HG03520 (cell line): ENCODE results near the gene EPHB1.

ENCODE experiments used
- ATAC-seq: cut with Tn5 transposase; IDR thresholded peaks from one replicate; pipeline ENCODE4 v1.9.1; 2021; ENCODE audit warnings: mild to moderate bottlenecking, moderate library complexity; ENCODE audit not compliant: unreplicated experiment

EPHB1 gene

DNA sequence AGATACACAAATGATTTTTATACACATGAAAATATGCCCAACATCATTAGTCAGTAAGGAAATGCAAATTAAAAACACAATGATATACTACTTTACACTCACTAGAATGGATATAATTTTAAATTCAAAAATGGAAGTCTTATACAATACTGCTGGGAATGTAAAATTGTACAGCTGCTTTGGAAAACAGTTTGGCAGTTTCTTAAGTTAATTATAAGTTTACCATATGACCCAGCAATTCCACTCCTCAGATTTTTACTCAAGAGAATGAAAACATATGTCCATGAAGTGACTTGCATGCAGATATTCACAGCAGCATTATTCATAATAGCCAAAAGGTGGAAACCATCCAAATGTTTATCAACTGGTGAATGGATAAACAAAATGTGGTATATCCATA is 281.3 kb downstream of the EPHB1 start:
- ATAC-seq: no peak

DNA sequence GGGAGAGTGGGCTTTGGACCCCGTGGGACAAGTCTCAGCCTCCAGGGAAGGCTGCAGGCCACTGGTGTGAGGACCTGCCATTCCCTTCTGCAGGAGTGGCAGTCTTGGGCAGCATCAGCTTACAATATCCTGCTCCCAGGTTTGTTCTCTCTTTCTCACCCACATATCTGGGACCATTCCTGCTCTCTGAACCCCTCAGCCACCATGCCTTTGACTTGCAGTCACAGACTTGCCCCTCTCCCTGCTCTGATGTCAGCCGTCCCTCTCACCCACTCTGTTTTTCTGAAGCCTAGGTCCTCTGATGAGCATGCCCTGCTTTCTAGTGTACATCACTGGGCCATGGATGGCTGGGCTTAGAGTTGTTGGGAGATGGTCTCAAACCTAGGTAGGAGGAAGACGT is 282.1 kb downstream of the EPHB1 start:
- no peak for ATAC-seq

DNA sequence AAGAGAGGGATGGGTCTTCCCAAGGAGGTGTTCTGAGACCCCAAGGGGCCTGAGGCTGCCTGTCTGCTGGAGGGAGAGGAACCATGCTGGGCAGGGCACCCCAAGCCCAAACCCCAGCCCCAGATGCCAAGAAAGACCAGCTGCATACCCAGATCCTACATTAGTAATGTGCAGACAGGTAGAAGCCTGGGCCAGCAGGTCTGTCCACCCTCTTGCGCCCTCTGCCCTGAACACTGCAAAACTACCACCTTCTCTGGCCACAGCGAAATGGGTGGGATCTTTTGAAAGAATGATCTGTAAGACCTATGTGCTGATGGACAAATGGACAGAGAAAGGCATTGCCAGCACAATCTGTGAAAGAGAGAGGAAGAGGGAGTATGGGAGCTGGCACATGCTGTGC is 283.2 kb downstream of the EPHB1 start:
- ATAC-seq: no peak

DNA sequence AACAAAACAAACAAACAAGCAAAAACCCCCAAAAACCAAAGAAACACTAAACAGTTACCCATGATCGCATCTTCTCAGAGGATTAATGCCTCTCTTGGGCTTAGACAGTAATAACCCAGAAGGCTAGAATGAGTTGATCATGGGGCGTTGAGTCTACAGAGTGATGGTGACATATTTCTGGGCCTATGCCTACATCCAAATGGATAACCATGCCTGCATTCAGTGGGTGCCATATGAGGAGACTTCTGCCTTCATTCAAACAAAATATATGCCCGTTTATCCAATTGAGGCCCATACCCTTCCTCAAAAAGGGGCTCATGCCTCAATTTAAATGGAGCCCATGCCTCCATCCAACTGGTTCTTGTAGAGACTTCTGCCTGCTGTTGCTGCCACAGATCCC is 284.0 kb downstream of the EPHB1 start:
- ATAC-seq: no peak

DNA sequence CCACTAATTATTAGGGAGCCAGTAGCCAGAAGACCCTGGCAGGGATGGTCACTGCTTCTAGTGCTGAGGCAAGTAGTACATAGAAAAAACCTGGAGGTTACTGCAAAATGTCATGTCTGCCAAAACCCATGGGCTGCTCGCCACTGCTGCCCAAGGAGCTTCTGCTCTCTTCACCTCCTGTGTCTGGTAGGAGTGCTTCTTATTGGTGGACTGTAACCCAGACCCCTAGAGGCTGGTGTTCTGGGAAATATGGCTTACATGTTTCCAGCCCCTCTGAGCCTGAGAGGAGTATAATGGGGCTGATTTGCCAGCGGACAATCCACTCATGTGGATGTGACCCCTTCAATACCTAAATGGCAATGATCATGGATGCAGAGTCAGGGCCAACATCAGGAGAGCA is 286.4 kb downstream of the EPHB1 start:
- ATAC-seq: no peak

DNA sequence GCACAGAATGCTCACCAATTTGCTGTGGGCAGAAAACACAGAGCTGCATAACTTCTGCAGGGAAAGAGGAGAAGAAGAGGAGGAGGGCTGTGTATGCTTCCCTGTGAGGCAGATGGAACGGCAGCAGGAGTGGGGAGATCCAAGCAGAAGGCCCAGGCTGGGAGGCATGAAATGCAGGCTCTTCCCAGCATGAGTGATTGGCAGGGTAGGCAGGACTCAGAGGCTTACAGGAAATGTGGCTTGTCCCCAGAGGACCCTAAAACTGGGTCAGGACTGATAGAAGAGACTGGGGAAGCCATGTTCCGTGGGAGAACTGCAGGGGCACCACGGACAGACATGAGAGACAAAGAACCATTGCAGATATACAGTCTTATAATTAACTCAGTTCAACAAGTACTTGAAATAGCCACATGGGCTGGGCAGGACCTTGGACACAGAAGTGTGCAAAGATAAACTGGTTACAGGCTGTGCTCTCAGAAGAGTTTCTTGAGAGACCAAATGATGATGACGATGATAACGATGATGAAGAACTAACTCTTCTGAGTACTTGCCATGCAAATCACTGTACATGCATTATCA is 286.9 kb downstream of the EPHB1 start:
- no peak for ATAC-seq

DNA sequence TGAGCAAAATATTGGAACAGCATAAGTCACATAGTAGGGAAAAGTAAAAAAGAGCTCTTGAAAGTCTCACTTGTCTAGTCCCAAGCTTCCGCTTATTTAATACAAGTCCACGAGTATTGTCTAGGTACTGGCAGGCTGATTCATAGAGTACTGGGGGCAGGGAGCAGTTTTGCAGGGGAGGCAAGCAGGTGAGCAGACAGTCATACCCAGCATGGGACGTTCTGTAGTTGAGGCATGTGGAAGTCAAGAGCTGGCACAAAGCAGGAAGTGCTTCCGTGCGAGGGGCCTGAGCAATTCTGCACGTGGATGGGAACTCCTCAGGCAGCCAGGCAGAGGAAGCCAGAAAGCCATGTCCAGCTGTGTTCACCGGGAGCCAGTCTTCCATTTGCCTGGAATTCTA is 287.6 kb downstream of the EPHB1 start:
- ATAC-seq: no peak

DNA sequence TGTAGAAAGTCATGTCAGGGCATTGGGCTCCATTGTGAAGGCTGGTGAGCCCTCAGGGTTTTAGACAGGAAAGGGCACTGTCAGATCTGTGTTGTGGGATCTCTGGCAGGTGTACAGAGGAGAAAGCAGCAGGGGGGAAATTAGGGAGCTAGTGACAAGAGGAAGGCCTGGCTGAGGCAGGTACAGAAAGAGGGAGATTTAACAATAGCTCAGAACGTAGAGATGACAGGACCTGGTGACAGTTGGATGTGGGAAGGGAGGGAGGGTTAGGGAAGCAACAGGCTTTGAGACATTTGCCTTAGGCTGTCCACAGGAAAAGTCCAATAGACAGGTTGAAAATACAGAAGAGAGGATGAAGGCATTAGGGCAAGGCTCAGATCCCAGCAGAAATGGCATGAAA is 288.1 kb downstream of the EPHB1 start:
- ATAC-seq: no peak

DNA sequence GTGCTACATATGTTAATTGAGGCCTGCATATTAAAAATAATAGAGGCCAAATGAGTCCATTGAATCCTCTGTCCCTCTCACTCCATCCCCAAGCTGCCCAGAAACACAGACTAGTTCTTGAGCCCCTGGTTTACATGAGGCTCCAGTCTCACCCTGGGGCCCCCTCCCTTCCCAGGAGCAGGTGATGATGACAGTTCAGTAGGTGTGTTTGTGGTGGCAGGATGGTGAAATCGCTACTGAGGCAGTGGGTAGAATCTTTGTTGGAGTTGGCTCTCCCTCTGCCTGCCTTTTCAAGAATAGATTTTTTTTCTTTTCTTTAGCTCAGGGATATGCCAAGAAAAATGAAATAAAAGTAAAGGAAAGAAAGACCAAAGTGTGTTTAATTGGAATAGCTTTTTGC is 288.7 kb downstream of the EPHB1 start:
- ATAC-seq: no peak

DNA sequence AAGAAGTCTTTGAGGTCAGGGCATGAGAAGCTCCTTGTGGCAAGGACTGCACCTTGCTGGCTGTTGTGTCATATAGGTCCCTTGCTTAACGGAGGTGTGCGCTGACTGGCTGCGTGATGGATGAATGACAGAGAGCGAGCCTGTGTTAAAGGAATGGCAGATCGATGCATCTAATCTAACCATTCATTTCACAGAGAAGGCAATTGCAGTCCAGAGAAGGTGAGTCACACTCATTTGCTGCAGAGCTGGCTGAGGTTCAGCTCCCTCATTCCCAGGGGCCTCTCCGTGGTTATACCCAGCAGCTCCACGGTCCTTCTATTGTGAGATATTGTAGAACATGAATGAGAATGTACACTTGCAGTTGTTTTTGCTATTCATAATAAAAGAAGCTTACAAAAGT is 289.3 kb downstream of the EPHB1 start:
- ATAC-seq: no peak

DNA sequence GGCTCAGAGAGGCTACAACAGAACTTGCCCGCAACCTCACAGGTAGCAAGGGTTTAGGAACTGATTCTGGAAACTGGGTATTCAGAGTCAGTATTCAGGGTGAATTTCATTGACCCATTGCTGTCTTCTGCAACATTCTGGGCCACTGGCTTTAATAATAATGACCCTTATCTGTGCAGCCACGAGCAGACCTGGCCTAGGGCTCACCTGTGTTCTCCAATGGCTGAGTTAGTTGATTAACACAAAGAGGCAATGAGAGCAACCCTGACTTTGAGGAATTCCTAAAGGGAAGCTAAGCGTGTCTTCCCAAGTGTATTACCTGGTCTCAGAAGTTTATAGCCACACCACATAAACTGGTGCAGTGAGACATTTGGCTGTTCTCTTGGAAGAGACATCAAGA is 289.9 kb downstream of the EPHB1 start:
- no peak for ATAC-seq

DNA sequence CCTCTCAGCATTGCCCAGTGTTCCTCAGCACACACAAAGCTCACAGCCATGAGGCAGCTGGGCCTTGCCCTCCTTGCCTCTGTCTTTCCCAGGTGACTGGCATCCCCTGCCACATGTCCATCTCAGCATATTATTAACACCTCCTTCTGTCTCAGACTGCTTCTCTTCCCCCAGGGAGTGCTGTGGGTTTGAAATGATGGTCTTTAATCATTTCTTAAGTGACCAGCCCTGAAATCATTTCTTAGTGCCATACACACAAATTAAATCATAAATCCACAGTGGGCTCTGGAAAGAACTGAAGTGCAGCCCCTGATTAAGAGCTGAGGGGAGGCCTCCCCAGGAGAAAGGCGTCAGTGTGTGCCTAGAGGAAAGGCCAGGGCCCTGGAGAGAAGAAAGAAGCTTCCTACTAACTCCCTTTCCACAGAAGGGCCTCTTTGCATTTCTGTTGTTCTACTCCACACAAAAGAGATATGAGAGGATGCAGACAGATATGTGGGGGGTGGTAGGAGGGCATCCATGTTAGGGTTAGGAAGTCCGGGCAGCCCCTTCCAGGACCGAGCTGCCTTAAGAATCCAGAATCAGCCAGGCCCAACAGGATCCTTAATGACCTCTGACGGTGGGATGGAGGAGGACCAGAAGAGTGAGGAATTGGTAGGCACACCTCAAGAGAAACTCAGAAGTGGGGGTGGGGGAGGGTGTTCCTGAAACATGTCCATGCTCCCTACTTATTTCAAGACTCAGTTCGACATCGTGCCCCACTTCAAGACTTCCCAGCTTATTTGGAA is 290.8 kb downstream of the EPHB1 start:
- no peak for ATAC-seq

DNA sequence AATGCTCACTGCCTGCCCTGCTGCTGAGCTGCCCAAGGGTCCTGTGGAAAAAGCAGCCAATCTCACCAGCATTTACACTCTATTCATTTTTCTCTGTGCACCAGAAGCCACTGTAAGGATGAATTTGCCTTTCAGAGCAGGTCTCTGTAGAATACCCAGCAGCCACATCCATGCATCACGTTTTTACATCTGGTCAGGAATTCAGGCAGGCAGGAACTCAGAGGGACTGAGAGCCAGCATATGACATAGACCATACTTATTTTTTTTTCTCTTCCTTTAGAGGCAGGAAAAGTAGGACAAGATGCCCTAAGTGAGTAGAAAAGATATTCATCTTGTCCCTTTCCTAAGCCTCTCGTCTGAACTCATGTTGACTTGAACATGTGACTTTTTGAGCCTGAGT is 292.7 kb downstream of the EPHB1 start:
- ATAC-seq: no peak

DNA sequence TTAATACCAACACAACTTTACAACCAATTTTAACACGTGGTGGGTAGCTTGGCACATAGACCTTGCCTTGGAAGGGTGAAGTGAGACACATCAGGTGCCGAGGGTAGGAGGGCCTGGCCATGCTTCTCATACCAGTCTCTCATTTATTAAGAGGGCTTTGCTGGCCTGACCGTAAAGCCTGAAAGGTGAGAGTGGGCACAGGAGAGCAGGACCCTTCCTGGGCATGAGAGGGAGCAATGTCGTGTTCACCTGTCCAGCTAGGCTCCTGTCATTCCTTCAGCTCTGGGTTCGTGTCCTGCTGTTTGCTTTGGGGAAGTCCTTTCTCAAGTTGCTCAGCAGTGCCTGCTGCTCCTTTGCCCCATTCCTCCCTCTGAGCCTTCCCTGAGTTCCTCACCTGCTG is 294.4 kb downstream of the EPHB1 start:
- ATAC-seq: no peak

DNA sequence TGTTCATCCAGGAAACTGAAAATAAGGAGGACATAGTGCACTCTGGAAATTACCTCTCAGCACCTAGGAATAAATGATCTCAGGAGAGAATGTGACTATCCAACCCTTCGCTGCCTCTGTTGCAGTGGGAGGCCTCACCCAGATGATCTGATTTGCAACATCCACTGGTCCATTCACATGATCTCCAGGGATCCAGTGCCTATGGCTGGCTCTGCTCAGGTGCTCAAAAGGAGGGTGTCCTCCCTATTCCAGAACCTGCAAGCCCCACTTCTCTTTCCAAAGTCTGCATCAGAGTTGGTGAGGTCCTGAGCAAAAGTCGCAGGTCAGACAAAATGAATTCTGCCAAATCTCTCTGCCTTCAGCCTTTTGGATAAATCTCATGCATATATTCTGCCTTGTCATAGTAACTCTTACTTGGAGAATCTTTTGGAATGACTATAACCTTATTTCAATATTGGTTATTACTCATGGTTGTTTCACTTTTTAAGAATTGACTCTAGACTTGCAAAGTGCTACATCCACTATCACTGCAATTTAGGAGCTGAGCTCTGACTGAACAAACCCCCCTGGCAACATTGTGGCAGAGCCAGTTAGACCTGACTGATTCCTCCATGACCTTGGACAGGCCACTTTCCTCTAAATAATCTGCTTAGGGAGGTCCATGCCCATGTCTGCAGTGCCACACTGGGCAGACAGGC is 295.1 kb downstream of the EPHB1 start:
- ATAC-seq: no peak

DNA sequence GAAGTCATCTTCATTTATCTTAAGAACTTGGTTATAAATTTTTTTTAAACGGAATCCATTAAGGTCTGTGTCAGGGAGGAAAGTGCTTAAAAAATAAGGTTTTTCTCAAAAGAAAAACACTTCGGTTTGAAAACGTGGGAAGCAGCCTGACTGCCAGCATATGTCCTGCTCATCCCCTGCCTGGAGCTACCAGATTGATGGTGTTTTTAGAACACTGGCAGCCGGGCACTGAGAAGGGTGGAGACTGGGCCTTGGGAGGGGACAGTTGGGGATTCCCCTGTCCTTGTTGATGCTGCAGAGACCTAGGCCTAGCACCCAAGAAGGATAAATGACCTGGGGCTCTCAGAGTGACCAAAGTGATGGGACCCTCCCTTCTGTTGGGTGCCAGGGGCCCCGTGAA is 296.9 kb downstream of the EPHB1 start:
- ATAC-seq: no peak

DNA sequence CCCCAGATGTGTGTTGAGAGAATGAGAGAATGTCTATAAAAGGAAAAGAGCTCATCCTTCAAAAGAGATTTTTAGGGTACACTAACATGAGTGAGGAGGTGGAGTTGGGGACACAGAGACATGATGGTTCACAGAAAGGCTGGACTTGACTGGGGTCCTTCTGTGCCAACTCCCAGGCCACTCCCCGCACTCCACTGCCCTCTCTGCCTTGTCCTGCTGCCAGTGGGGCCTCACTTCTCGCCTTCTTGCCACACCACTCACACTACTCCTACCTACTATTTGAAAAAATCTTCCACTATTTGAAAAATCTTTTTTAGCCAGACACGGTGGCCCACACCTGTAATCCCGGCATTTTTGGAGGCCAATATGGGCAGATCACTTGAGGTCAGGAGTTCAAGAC is 298.1 kb downstream of the EPHB1 start:
- no peak for ATAC-seq

DNA sequence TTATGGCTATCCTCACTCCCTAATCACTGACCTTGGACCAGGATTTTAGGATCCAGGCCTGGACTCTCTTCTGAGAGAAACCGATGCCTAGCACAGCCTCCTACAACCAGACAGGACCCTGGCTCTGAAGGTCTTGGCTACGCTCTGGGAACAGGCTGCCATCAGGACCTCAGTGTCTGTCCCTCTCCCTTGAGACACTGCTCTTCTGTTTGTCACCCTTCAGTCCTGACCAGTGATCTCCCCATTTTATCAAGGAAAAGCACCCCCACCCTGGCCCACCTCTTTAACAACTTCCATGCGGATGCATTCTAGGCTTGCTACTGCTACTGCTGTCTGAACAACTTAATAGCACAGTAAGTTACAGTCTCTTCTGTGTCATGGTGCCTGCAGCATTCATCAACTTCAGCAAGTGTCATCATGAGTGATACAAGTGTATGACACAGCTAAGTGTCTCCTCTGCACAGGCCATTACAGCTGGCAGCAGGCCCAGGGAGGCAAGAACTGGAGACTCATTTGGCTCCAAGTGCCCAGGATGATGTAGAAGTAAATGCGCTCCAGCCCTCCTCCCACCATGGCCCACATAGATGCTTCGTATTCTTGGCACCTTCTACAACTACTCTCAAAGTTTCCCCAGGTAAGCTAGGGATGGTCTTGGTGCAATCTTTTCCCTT is 302.4 kb downstream of the EPHB1 start:
- ATAC-seq: no peak

DNA sequence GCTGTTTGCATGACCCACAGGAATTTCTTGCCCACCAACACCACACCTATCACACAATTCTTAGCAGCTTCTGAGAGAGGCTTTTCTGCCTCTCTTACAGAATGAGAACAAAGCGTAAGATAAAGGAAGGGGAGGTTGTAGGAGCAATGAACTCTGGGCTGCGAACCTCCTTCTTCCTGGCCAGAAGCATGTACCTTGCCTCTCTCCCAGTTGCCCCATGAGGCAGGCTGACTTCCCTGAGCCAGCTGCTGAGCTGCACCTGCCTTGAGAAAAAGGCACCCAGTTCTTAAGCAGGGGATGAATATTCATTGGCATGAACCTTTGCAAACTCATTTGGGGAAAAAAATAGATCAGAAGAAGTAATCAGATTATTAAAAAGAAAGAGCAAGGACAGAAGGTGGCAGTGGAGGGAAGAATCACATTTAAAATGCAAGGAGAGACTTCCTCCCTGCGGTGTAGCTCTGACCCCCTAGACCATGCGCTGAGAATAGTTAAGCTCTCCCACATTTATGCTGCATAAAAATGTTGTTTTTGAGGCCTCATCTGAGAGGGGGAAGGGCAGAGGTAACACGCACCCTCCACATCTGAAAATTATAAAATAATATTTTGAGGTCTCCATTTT is 304.8 kb downstream of the EPHB1 start:
- no peak for ATAC-seq

DNA sequence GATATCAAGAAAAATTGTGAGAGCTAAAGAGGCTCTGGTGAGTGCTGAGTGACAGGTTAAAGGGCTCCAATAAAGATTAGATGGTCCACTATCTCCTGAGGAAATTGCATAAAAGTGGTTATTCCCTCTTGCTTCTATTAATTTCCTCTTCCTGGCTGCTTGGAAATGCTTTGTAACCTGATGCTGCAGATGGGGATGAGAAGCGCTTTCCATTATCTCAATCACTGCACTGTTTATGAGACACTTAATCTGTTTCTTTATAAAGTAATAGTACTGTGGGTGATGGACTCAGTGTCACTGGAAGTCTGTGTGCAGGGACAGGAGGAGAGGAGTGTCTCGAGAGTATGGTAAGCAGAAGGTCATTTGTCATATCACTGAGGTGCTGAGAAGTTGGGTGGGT is 305.3 kb downstream of the EPHB1 start:
- ATAC-seq: no peak

DNA sequence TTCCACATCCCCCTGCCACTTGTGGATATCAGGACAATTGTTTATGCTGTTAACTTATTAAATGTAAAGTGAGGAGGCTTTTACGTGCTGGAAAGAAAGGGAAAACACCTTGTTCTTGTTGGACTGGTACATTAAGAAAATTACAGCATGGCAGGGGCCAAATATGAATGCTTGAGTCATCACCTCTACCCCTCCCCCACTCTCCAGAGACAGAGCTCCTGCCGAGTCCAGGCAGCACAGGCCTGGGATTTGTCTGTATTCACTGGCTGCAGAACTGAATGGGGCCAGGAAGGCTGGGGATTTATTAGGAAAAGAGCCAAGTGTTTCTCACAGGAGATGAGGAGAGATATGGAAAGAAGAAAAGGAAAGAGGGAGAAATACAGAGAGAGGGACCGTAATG is 308.9 kb downstream of the EPHB1 start:
- no peak for ATAC-seq
